Prostate gland (tissue), 2 donors: ENCODE measurements around the gene ACIN1.

Experiments
- CTCF ChIP-seq, 4 experiments: fragments of 200-600 bp in 2 of 4; fragments of 450-650 bp in 2 of 4; sonication (generic) in 2 of 4; IDR thresholded peaks; 1 replicate in 3 of 4; 2 replicates in 1 of 4; pipeline ENCODE4 v1.5.1; 2016 to 2019; ENCODE audit warnings: antibody characterized with exemption in 4 of 4, mild to moderate bottlenecking in 2 of 4, moderate library complexity in 2 of 4
- POLR2A ChIP-seq: fragments of 450-650 bp; IDR thresholded peaks from one replicate; pipeline ENCODE4 v1.6.1; 2016; ENCODE audit warnings: antibody characterized with exemption, mild to moderate bottlenecking
- POLR2AphosphoS5 ChIP-seq: sonication (generic); formaldehyde crosslinking; IDR thresholded peaks from one replicate; pipeline ENCODE4 v1.6.1; 2017; ENCODE audit warnings: antibody characterized with exemption

DNA sequence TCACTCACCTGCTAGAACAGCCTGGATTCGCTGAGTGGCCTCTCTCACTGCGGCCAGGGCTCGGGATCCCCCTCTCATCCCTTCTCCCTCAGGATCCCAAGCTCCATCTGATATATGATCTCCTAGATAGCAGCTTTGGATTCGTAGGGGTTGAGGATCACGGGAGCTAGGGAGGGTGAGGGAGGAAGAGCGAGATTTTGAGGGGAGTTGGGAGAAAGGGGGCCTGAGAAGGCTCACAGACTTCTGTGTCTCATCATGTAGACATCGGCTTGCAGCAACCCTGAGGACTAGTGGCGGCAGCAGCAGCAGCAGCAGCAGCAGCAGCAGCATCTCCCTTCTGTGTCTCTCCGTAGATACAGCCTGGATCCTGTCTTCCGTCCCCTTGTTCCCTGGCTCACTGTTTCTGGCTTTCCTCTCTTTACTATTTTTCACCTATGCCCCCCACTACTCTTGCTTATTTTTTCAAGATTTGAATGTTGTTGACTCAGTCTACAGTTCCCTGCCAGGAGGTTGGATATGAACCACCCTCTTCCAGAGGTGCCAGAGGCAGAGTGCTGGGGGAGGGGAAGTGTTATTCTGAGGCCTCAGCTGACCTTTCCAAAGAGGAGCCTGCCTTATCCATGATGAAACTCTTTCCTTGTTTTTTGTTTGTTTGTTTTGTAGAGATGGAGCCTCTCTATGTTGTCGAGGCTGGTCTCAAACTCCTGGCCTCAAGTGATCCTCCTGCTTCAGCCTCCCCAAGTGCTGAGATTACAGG lies 9.8 kb upstream of the ACIN1 start, which contains the start of gene CIROP:
- no peak for TF ChIP-seq CTCF (IDR thresholded peaks at IDR 0.05)
- no peak for TF ChIP-seq POLR2AphosphoS5
- no peak for TF ChIP-seq POLR2A
